ENCODE measurements around the gene CD3G. TPM values are rescaled to one million over a fixed set of nuclear protein-coding genes. Genes with fewer than 3 reads are reported as not detected.

The CD3G gene
- not detected for polyA plus RNA-seq (2013, experiment 1 of 2)
- polyA plus RNA-seq (2013, experiment 2 of 2), result not detected

DNA sequence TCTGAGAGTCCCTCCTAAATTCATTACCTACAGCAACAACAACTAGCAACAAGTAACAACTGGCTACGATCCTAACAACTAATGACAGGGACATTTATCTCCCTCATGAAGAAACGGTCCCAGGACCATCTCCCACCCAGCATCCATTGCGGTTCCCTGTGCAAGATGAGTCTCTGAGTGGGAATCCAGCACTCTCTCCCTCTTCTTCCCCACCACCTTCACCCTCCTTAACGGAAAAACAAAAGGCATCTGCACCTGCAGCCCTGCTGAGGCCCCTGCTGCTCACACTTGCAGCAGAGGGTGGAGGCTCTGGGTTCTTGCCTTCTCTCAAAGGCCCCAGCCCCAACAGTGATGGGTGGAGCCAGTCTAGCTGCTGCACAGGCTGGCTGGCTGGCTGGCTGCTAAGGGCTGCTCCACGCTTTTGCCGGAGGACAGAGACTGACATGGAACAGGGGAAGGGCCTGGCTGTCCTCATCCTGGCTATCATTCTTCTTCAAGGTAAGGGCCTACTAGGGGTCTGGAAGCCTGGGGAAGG lies at the start of gene CD3G:
Gene CD3G (plus strand): TSS at position 364 of the 535 bp plus-strand sequence. CDS start 80 bp downstream, at position 444.
- no peak for DNase-seq (ENCODE audit: low spot score)
- H2AK5ac ChIP-seq (ENCODE audit: low read depth, low read length), result no peak within 1 kb of the TSS
- H3K9ac ChIP-seq (ENCODE audit: low read depth, low read length, poor library complexity), result no peak within 1 kb of the TSS
- H3K4me1 ChIP-seq (ENCODE audit: control insufficient read depth in 2 of 2, insufficient read depth in 1 of 2, low read depth in 1 of 2, low read length in 2 of 2), result no peaks in the 10 kb centered on the region
- peaks cover 0 to 58% (median 0%) of the 10 kb centered on the region in 3 experiments for H3K27me3 ChIP-seq (ENCODE audit: control insufficient read depth in 3 of 3, insufficient read depth in 3 of 3, low read depth in 1 of 3, low read length in 3 of 3)
- no peak within 1 kb of the TSS for H3K23ac ChIP-seq (ENCODE audit: low read depth, low read length, poor library complexity)
- H2BK15ac ChIP-seq (ENCODE audit: low read length), result no peak within 1 kb of the TSS
- H3K27ac ChIP-seq (replicated peaks; ENCODE audit: low read length), result no peak within 1 kb of the TSS
- no peak within 1 kb of the TSS for H4K91ac ChIP-seq (ENCODE audit: low read depth, low read length, poor library complexity)
- H3K79me1 ChIP-seq (ENCODE audit: low read depth, low read length), result no peaks in the 10 kb centered on the region
- H2BK12ac ChIP-seq (ENCODE audit: low read length), result peak within 1 kb of the TSS; percentile 41
- H3K4me2 ChIP-seq (ENCODE audit: insufficient read depth, low read length, poor library complexity, severe bottlenecking), result no peak within 1 kb of the TSS
- no peak within 1 kb of the TSS for H2BK120ac ChIP-seq (ENCODE audit: low read depth, low read length)
- no peak within 1 kb of the TSS for H2BK5ac ChIP-seq (ENCODE audit: low read length)
- no peaks in the 10 kb centered on the region for H3K9me3 ChIP-seq (replicated peaks in 1 of 2; ENCODE audit: control insufficient read depth in 2 of 2, insufficient read depth in 1 of 2, low read depth in 1 of 2, low read length in 2 of 2)
- H3K18ac ChIP-seq (ENCODE audit: low read length), result no peak within 1 kb of the TSS
- H3K14ac ChIP-seq (ENCODE audit: low read length), result no peak within 1 kb of the TSS
- H3K4ac ChIP-seq (ENCODE audit: low read length), result no peak within 1 kb of the TSS
- no peaks in the 10 kb centered on the region for H3K36me3 ChIP-seq (replicated peaks in 1 of 2; ENCODE audit: control insufficient read depth in 2 of 2, insufficient read depth in 2 of 2, low read length in 2 of 2)
- no CpG with 5 or more reads among the region's 6 CpGs for WGBS, 2 donors (ENCODE audit: extremely low coverage in 2 of 2, insufficient read length in 2 of 2, insufficient replicate concordance in 1 of 2)
- no peak within 1 kb of the TSS for H3K4me3 ChIP-seq (ENCODE audit: low read length in 2 of 2)
- H2AFZ ChIP-seq (ENCODE audit: low read length), result no peak within 1 kb of the TSS
- no peak within 1 kb of the TSS for H4K8ac ChIP-seq (ENCODE audit: low read depth, low read length)

DNA sequence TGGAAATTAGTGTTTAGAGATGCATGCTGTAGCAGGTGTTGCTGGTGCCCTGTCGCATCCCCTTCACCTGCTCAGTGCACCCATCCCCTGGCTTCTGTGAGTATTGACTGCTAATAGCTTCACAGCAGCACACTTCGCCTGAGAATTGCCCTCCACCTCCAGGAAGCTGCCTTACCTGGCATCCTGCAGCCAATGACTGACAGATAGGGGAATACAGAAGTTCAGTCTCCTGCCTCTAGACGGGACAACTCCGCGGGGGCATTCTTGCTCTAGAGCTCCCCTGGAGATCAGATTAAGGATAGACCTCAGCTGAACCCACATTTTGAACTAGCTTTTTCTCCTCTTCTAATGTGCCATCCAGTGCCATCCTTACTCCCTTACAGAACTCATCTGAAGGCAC lies 48.9 kb upstream of the CD3G start:
- Histone ChIP-seq H2BK15ac (ENCODE audit: low read length) (no peak overlapping the region), H4K91ac (ENCODE audit: low read depth, low read length, poor library complexity) (no peak overlapping the region)

DNA sequence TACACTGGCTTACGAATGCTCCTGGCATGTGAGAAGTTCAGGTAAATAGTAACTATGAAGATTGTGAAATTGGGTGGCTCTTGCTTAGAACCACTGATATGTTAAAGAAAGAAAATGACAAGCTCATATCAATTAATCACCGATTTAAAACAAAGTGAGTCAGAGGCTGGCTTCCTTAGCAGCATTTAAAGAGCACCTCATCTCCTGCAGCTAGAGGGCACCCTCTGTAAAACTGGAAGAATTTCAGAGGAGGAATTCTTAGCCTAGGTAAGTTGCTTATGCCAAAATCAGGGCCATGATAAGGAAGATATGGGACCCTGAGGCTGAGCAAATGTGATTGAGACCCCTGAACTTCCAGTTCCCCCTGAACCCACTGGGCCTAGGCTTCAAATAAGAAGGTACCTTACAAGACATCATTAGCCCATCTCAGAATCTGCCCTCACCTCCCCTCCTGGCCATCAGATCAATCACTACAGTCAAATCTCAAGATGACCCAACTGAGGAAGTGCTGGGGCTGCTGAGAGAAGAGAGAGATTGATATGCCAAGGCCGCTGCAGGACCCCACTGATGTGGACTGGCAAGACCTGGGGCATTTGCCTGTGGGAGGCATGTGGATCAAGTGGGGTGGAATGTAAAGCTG lies 48.2 kb upstream of the CD3G start:
- H3K14ac ChIP-seq (ENCODE audit: low read length), result no peak overlapping the region
- H3K4ac ChIP-seq (ENCODE audit: low read length), result no peak overlapping the region
- H3K27ac ChIP-seq (replicated peaks; ENCODE audit: low read length), result no peak overlapping the region
- H2AK5ac ChIP-seq (ENCODE audit: low read depth, low read length), result no peak overlapping the region
- H3K4me2 ChIP-seq (ENCODE audit: insufficient read depth, low read length, poor library complexity, severe bottlenecking), result no peak overlapping the region
- no peak overlapping the region for H3K4me3 ChIP-seq (ENCODE audit: low read length in 2 of 2)
- no peak for DNase-seq (ENCODE audit: low spot score)
- no peak overlapping the region for H4K91ac ChIP-seq (ENCODE audit: low read depth, low read length, poor library complexity)
- no peak overlapping the region for H2AFZ ChIP-seq (ENCODE audit: low read length)
- H3K79me1 ChIP-seq (ENCODE audit: low read depth, low read length), result no peaks in the 10 kb centered on the region
- no peak overlapping the region for H2BK5ac ChIP-seq (ENCODE audit: low read length)
- H4K8ac ChIP-seq (ENCODE audit: low read depth, low read length), result no peak overlapping the region
- no peaks in the 10 kb centered on the region for H3K9me3 ChIP-seq (replicated peaks in 1 of 2; ENCODE audit: control insufficient read depth in 2 of 2, insufficient read depth in 1 of 2, low read depth in 1 of 2, low read length in 2 of 2)
- no peak overlapping the region for H3K23ac ChIP-seq (ENCODE audit: low read depth, low read length, poor library complexity)
- H2BK120ac ChIP-seq (ENCODE audit: low read depth, low read length), result no peak overlapping the region
- no peak overlapping the region for H2BK15ac ChIP-seq (ENCODE audit: low read length)
- no peak overlapping the region for H2BK12ac ChIP-seq (ENCODE audit: low read length)
- no peaks in the 10 kb centered on the region for H3K4me1 ChIP-seq (ENCODE audit: control insufficient read depth in 2 of 2, insufficient read depth in 1 of 2, low read depth in 1 of 2, low read length in 2 of 2)
- no peak overlapping the region for H3K9ac ChIP-seq (ENCODE audit: low read depth, low read length, poor library complexity)
- no peak overlapping the region for H3K18ac ChIP-seq (ENCODE audit: low read length)
- peaks cover 0 to 15% (median 2%) of the 10 kb centered on the region in 3 experiments for H3K27me3 ChIP-seq (ENCODE audit: control insufficient read depth in 3 of 3, insufficient read depth in 3 of 3, low read depth in 1 of 3, low read length in 3 of 3)
- H3K36me3 ChIP-seq (replicated peaks in 1 of 2; ENCODE audit: control insufficient read depth in 2 of 2, insufficient read depth in 2 of 2, low read length in 2 of 2), result no peaks in the 10 kb centered on the region
- no CpG with 5 or more reads among the region's 3 CpGs for WGBS, 2 donors (ENCODE audit: extremely low coverage in 2 of 2, insufficient read length in 2 of 2, insufficient replicate concordance in 1 of 2)

More for the DNA sequence above, 48.9 kb upstream of the CD3G start:
- Histone ChIP-seq H2BK12ac (ENCODE audit: low read length) (no peak overlapping the region), H3K4ac (ENCODE audit: low read length) (no peak overlapping the region), H3K36me3 (replicated peaks in 1 of 2; ENCODE audit: control insufficient read depth in 2 of 2, insufficient read depth in 2 of 2, low read length in 2 of 2) (no peaks in the 10 kb centered on the region), H2AK5ac (ENCODE audit: low read depth, low read length) (no peak overlapping the region), H4K8ac (ENCODE audit: low read depth, low read length) (no peak overlapping the region), H2BK120ac (ENCODE audit: low read depth, low read length) (peak overlapping the region; percentile 61), H3K4me3 (ENCODE audit: low read length in 2 of 2) (no peak overlapping the region), H2BK5ac (ENCODE audit: low read length) (no peak overlapping the region), H3K9me3 (replicated peaks in 1 of 2; ENCODE audit: control insufficient read depth in 2 of 2, insufficient read depth in 1 of 2, low read depth in 1 of 2, low read length in 2 of 2) (no peaks in the 10 kb centered on the region), H3K4me2 (ENCODE audit: insufficient read depth, low read length, poor library complexity, severe bottlenecking) (no peak overlapping the region), H3K27ac (replicated peaks; ENCODE audit: low read length) (no peak overlapping the region), H3K14ac (ENCODE audit: low read length) (no peak overlapping the region), H3K27me3 (ENCODE audit: control insufficient read depth in 3 of 3, insufficient read depth in 3 of 3, low read depth in 1 of 3, low read length in 3 of 3) (peaks cover 0 to 9% (median 2%) of the 10 kb centered on the region in 3 experiments), H3K9ac (ENCODE audit: low read depth, low read length, poor library complexity) (no peak overlapping the region), H2AFZ (ENCODE audit: low read length) (no peak overlapping the region), H3K79me1 (ENCODE audit: low read depth, low read length) (no peaks in the 10 kb centered on the region), H3K4me1 (ENCODE audit: control insufficient read depth in 2 of 2, insufficient read depth in 1 of 2, low read depth in 1 of 2, low read length in 2 of 2) (no peaks in the 10 kb centered on the region), H3K23ac (ENCODE audit: low read depth, low read length, poor library complexity) (no peak overlapping the region), H3K18ac (ENCODE audit: low read length) (no peak overlapping the region)
- no CpG with 5 or more reads among the region's 5 CpGs for WGBS, 2 donors (ENCODE audit: extremely low coverage in 2 of 2, insufficient read length in 2 of 2, insufficient replicate concordance in 1 of 2)
- no peak for DNase-seq (ENCODE audit: low spot score)

DNA sequence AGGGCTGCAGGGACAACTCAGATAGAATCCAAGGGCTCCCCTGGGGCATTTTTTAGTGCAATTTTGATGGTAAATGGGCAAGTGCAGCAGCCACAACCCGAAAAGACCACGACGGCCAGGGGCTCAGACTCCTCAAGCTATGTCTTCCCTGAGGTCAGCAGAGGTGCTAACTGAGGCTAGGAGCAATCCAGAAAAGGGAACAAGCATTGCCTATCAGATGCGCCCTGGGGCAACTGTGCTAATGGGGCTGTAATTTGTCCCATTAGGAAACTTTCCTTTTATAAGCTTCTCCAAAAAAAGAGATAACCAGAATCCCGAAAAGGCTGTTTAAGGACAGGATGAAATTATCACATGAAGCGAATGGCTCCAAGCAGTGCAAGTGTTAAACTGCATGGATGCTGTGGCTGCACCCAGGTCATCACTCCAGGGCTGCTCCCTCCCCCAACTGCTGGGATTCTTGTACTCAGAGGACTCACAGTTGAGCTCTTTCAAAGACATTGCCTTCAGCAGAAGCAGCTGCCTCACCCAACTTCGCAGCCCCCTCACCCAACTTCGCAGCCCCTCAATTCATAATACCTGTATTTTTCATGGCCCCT lies 42.4 kb upstream of the CD3G start:
- H3K79me1 ChIP-seq (ENCODE audit: low read depth, low read length), result no peaks in the 10 kb centered on the region
- H3K9me3 ChIP-seq (replicated peaks in 1 of 2; ENCODE audit: control insufficient read depth in 2 of 2, insufficient read depth in 1 of 2, low read depth in 1 of 2, low read length in 2 of 2), result no peaks in the 10 kb centered on the region
- H3K4me3 ChIP-seq (ENCODE audit: low read length in 2 of 2), result no peak overlapping the region
- no peak overlapping the region for H2BK5ac ChIP-seq (ENCODE audit: low read length)
- no peak overlapping the region for H2AK5ac ChIP-seq (ENCODE audit: low read depth, low read length)
- H3K27ac ChIP-seq (replicated peaks; ENCODE audit: low read length), result no peak overlapping the region
- no peak overlapping the region for H2AFZ ChIP-seq (ENCODE audit: low read length)
- H3K4me2 ChIP-seq (ENCODE audit: insufficient read depth, low read length, poor library complexity, severe bottlenecking), result no peak overlapping the region
- H3K23ac ChIP-seq (ENCODE audit: low read depth, low read length, poor library complexity), result no peak overlapping the region
- no peak for DNase-seq (ENCODE audit: low spot score)
- H3K4ac ChIP-seq (ENCODE audit: low read length), result no peak overlapping the region
- no peak overlapping the region for H4K91ac ChIP-seq (ENCODE audit: low read depth, low read length, poor library complexity)
- H2BK120ac ChIP-seq (ENCODE audit: low read depth, low read length), result no peak overlapping the region
- no peak overlapping the region for H3K18ac ChIP-seq (ENCODE audit: low read length)
- H3K14ac ChIP-seq (ENCODE audit: low read length), result no peak overlapping the region
- H3K9ac ChIP-seq (ENCODE audit: low read depth, low read length, poor library complexity), result no peak overlapping the region
- no peaks in the 10 kb centered on the region for H3K36me3 ChIP-seq (replicated peaks in 1 of 2; ENCODE audit: control insufficient read depth in 2 of 2, insufficient read depth in 2 of 2, low read length in 2 of 2)
- no peak overlapping the region for H2BK12ac ChIP-seq (ENCODE audit: low read length)
- H4K8ac ChIP-seq (ENCODE audit: low read depth, low read length), result no peak overlapping the region
- no peak overlapping the region for H2BK15ac ChIP-seq (ENCODE audit: low read length)
- H3K4me1 ChIP-seq (ENCODE audit: control insufficient read depth in 2 of 2, insufficient read depth in 1 of 2, low read depth in 1 of 2, low read length in 2 of 2), result no peaks in the 10 kb centered on the region
- WGBS, 2 donors (ENCODE audit: extremely low coverage in 2 of 2, insufficient read length in 2 of 2, insufficient replicate concordance in 1 of 2), result no CpG with 5 or more reads among the region's 8 CpGs
- peaks cover 0 to 49% (median 0%) of the 10 kb centered on the region in 3 experiments for H3K27me3 ChIP-seq (ENCODE audit: control insufficient read depth in 3 of 3, insufficient read depth in 3 of 3, low read depth in 1 of 3, low read length in 3 of 3)

All from neuronal stem cell (in vitro differentiated cells).